Endothelial cell of hepatic sinusoid (primary cell): ENCODE results near the gene CYRIA.

Source experiments
- in situ Hi-C: cut with HindIII; loops from 2 replicates; pipeline ENCODE4 v1.10.0; 2017; ENCODE audit warnings: low sequenced_read_pairs

CYRIA gene

GRCh38 chr2:16665748-16666448 lies at the start of gene CYRIA:
Gene CYRIA, minus strand, starts transcription at chr2:16665834. Its CDS starts 77,715 bp downstream, at chr2:16588119.
- in situ Hi-C loops, result no loop called here

GRCh38 chr2:16713011-16713423 lies 47.4 kb upstream of the CYRIA start:
- in situ Hi-C loops, result loop anchor here (5.0 kb wide), 1 partner anchor 91 kb away; no protein-coding TSS in a partner anchor

- in situ Hi-C loops, result loop anchor here (5.0 kb wide), 1 partner anchor 87 kb away; no protein-coding TSS in a partner anchor
Measured at GRCh38 chr2:16709769-16710168, 44.1 kb upstream of the CYRIA start.

- in situ Hi-C loops, result no loop called here
Measured at GRCh38 chr2:16708173-16708572, 42.5 kb upstream of the CYRIA start.

GRCh38 chr2:16707014-16707623 lies 41.5 kb upstream of the CYRIA start:
- in situ Hi-C loops, result no loop called here

- in situ Hi-C loops, result no loop called here
Measured at GRCh38 chr2:16700551-16701259, 35.1 kb upstream of the CYRIA start.

- in situ Hi-C loops, result no loop called here
Measured at GRCh38 chr2:16693854-16694253, 28.2 kb upstream of the CYRIA start.

- in situ Hi-C loops, result no loop called here
Measured at GRCh38 chr2:16691261-16691660, 25.6 kb upstream of the CYRIA start.

GRCh38 chr2:16687955-16688354 lies 22.3 kb upstream of the CYRIA start:
- in situ Hi-C loops, result no loop called here

- in situ Hi-C loops, result no loop called here
Measured at GRCh38 chr2:16687222-16687621, 21.6 kb upstream of the CYRIA start.

GRCh38 chr2:16686641-16687040 lies 21.0 kb upstream of the CYRIA start:
- in situ Hi-C loops, result no loop called here

- in situ Hi-C loops, result no loop called here
Measured at GRCh38 chr2:16685340-16685715, 19.7 kb upstream of the CYRIA start.

- in situ Hi-C loops, result no loop called here
Measured at GRCh38 chr2:16684676-16685339, 19.2 kb upstream of the CYRIA start.

- in situ Hi-C loops, result no loop called here
Measured at GRCh38 chr2:16683576-16683975, 17.9 kb upstream of the CYRIA start.

- in situ Hi-C loops, result no loop called here
Measured at GRCh38 chr2:16682431-16683118, 16.9 kb upstream of the CYRIA start.

- in situ Hi-C loops, result no loop called here
Measured at GRCh38 chr2:16680781-16681180, 15.1 kb upstream of the CYRIA start.

GRCh38 chr2:16680304-16680703 lies 14.7 kb upstream of the CYRIA start:
- in situ Hi-C loops, result no loop called here

- in situ Hi-C loops, result loop anchor here (5.0 kb wide), 1 partner anchor 63 kb away; no protein-coding TSS in a partner anchor
Measured at GRCh38 chr2:16678964-16679363, 13.3 kb upstream of the CYRIA start.

- in situ Hi-C loops, result loop anchor here (5.0 kb wide), 1 partner anchor 64 kb away; no protein-coding TSS in a partner anchor
Measured at GRCh38 chr2:16677875-16678274, 12.2 kb upstream of the CYRIA start.

- in situ Hi-C loops, result loop anchor here (5.0 kb wide), 1 partner anchor 67 kb away; no protein-coding TSS in a partner anchor
Measured at GRCh38 chr2:16675781-16676180, 10.1 kb upstream of the CYRIA start.

- in situ Hi-C loops, result no loop called here
Measured at GRCh38 chr2:16674154-16674553, 8.5 kb upstream of the CYRIA start.
